Stimulated activated CD8-positive, alpha-beta memory T cell treated with anti-CD3 and anti-CD28 coated beads, Interleukin-15, amount 100 ng/mL, for 48 hours (primary cell): ENCODE measurements around the gene PLK4.
"Not testable (repeated sequence)": the region's sequence is repeated elsewhere in the genome, so short reads cannot be mapped to it uniquely, and the experiment has no call there.

Source experiments
- DNase-seq, 2 donors: peaks; one replicate each; pipeline ENCODE4 v3.0.0-alpha.2; 2020; ENCODE audit warnings: low read depth in 2 of 2

PLK4 gene

DNA sequence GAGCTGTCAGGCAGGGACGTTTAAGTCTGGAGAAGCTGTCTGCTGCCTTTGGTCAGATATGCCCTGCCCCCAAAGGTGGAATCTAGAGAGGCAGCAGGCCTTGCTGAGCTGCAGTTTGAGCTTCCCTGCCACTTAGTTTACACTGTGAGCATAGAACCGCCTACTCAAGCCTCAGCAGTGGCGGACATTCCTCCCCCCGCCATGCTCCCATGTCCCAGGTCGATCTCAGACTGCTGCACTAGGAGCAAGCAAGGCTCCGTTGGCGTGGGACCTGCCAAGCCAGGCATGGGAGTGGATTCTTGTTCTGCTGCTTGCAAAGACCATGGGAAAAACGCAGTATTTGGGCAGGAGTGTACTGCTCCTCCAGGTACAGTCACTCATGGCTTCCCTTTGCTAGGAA, 24.3 kb downstream of the PLK4 start:
- no peak for DNase-seq

- no peak for DNase-seq
Measured at GRCh38 chr4:127916512-127916911, 35.8 kb downstream of the PLK4 start.

DNA sequence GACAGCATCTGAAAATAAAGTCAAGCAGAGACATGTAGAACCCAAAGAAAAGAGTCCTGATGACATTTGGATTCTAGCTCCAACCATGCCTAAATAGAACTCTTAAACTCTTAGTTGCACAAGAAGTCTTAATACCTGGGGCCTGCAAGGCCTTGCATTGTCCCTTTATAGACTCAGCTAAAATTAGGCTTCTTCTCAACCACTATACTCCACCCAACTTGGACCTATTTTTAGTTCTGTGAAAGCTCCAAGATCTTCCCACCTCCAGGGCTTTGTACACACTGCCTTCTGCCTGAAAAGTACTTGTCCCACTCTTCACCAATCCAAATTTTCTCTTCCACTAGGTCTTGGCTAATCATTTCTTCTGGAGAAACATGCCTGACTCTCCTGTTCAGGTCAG, 36.5 kb downstream of the PLK4 start:
- no peak for DNase-seq

- no peak for DNase-seq
Measured at GRCh38 chr4:127920521-127920920, 39.8 kb downstream of the PLK4 start.

DNA sequence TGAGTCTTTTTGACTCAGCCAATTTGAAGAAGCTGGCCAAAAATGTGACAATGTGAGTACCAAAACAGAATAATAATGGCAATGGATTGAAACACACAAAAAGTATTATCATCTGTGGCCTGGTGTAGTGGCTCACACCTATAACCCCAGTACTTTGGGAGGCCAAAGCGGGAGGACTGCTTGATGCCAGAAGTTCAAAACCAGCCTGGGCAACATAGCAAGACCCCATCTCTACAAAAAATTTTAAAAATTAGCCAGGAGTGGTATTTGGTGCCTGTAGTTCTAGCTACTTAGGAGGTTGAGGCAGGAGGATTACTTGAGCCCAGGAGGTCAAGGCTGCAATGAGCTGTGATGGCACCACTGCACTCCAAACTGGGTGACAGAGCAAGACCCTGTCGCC, 41.5 kb downstream of the PLK4 start:
- no peak for DNase-seq

GRCh38 chr4:127925720-127926119, 45.0 kb downstream of the PLK4 start:
- not testable (repeated sequence) for DNase-seq

- DNase-seq = no peak
Measured at GRCh38 chr4:127930175-127930574, 49.5 kb downstream of the PLK4 start.

- DNase-seq = not testable (repeated sequence)
Measured at GRCh38 chr4:127931836-127932235, 51.1 kb downstream of the PLK4 start.

- no peak for DNase-seq
Measured at GRCh38 chr4:127936974-127937373, 56.3 kb downstream of the PLK4 start.
